Liver (tissue), 9 donors: ENCODE results near the gene ASCL5. TPM values are rescaled to one million over a fixed set of nuclear protein-coding genes. Genes with fewer than 3 reads are reported as not detected.

ENCODE experiments used
- DNase-seq: peaks from one replicate; pipeline ENCODE4 v3.0.0-alpha.2; 2017; ENCODE audit warnings: low spot score
- H3K27ac ChIP-seq, 2 donors: one replicate each; pipeline ENCODE4 v1.7.0; 2013; ENCODE audit warnings: inconsistent platforms in 2 of 2, low read length in 2 of 2, control low read depth in 1 of 2, low read depth in 1 of 2, mild to moderate bottlenecking in 1 of 2
- H3K27me3 ChIP-seq, 4 donors: one replicate each; pipeline versions ENCODE4 v1.6.1 to v1.7.0; 2013; ENCODE audit warnings: low read length in 3 of 4, inconsistent platforms in 1 of 4, mild to moderate bottlenecking in 1 of 4, moderate library complexity in 1 of 4; ENCODE audit not compliant: control insufficient read depth in 4 of 4, insufficient read depth in 4 of 4
- H3K36me3 ChIP-seq, 4 donors: one replicate each; pipeline versions ENCODE4 v1.6.1 to v1.7.0; 2013; ENCODE audit warnings: low read length in 3 of 4, mild to moderate bottlenecking in 3 of 4, low read depth in 1 of 4, moderate library complexity in 1 of 4; ENCODE audit not compliant: control insufficient read depth in 4 of 4, insufficient read depth in 3 of 4
- H3K4me1 ChIP-seq, 4 donors: one replicate each; pipeline versions ENCODE4 v1.6.1 to v1.7.0; 2013; ENCODE audit warnings: low read length in 3 of 4, mild to moderate bottlenecking in 3 of 4, moderate library complexity in 1 of 4; ENCODE audit not compliant: control insufficient read depth in 4 of 4, insufficient read depth in 4 of 4
- H3K4me3 ChIP-seq, 3 donors: one replicate each; pipeline versions ENCODE4 v1.6.1 to v1.7.0; 2013; ENCODE audit warnings: low read length in 3 of 3, control low read depth in 1 of 3, low read depth in 1 of 3, mild to moderate bottlenecking in 1 of 3
- H3K9ac ChIP-seq, 2 donors: one replicate each; pipeline ENCODE4 v1.7.0; 2013; ENCODE audit warnings: low read length in 2 of 2, mild to moderate bottlenecking in 2 of 2, moderate library complexity in 2 of 2, control low read depth in 1 of 2, low read depth in 1 of 2
- H3K9me3 ChIP-seq, 4 donors: one replicate each; pipeline versions ENCODE4 v1.6.1 to v1.7.0; 2013; ENCODE audit warnings: low read length in 3 of 4; ENCODE audit not compliant: control insufficient read depth in 4 of 4
- EGR1 ChIP-seq, 2 donors: IDR thresholded peaks; 2 replicates each; pipeline ENCODE4 v1.6.1; 2016 to 2018; ENCODE audit warnings: antibody characterized with exemption in 2 of 2, low read depth in 2 of 2
- FOXA1 ChIP-seq: IDR thresholded peaks from 2 replicates; pipeline ENCODE4 v1.6.1; 2016; ENCODE audit warnings: antibody characterized with exemption
- FOXA2 ChIP-seq: IDR thresholded peaks from 2 replicates; pipeline ENCODE4 v1.6.1; 2016; ENCODE audit warnings: antibody characterized with exemption
- GABPA ChIP-seq, 2 donors: IDR thresholded peaks in 1 of 2; conservative IDR thresholded peaks in 1 of 2; 2 replicates each; pipeline ENCODE4 v1.6.1; 2016; ENCODE audit warnings: antibody characterized with exemption in 2 of 2, mild to moderate bottlenecking in 1 of 2, moderate library complexity in 1 of 2
- HNF4A ChIP-seq, 2 donors: conservative IDR thresholded peaks; 2 replicates each; pipeline ENCODE4 v1.6.1; 2016; ENCODE audit warnings: antibody characterized with exemption in 2 of 2, mild to moderate bottlenecking in 2 of 2
- HNF4G ChIP-seq: IDR thresholded peaks from 2 replicates; pipeline ENCODE4 v1.6.1; 2016; ENCODE audit warnings: antibody characterized with exemption
- JUND ChIP-seq, 2 donors: IDR thresholded peaks; 2 replicates each; pipeline ENCODE4 v1.6.1; 2016; ENCODE audit warnings: antibody characterized with exemption in 2 of 2
- NR2F2 ChIP-seq: IDR thresholded peaks from 2 replicates; pipeline ENCODE4 v1.6.1; 2016; ENCODE audit warnings: antibody characterized with exemption
- RAD21 ChIP-seq, 2 donors: IDR thresholded peaks; 2 replicates each; pipeline ENCODE4 v1.6.1; 2016; ENCODE audit warnings: antibody characterized with exemption in 2 of 2, mild to moderate bottlenecking in 2 of 2
- RXRA ChIP-seq, 2 donors: IDR thresholded peaks; 2 replicates each; pipeline ENCODE4 v1.6.1; 2017 to 2018; ENCODE audit warnings: antibody characterized with exemption in 2 of 2, mild to moderate bottlenecking in 1 of 2
- SP1 ChIP-seq: IDR thresholded peaks from 2 replicates; pipeline ENCODE4 v1.6.1; 2018; ENCODE audit warnings: antibody characterized with exemption, mild to moderate bottlenecking
- TAF1 ChIP-seq: conservative IDR thresholded peaks from 2 replicates; pipeline ENCODE4 v1.6.1; 2016; ENCODE audit warnings: antibody characterized with exemption, mild to moderate bottlenecking
- YY1 ChIP-seq: IDR thresholded peaks from 2 replicates; pipeline ENCODE4 v1.6.1; 2016; ENCODE audit warnings: antibody characterized with exemption, mild to moderate bottlenecking
- WGBS: extraction: QIAGEN DNeasy Blood & Tissue Kit; methylation state at CpG from one replicate; pipeline ENCODE4 v1.1.7; 2013; 5-methylcytosine and 5-hydroxymethylcytosine counted together
- polyA plus RNA-seq, 2 donors: library from polyadenylated mRNA; stranded (reverse) in 1 of 2; unstranded in 1 of 2; fragments of 200-250 nt in 1 of 2; fragments of >200 nt in 1 of 2; fragmentation: Nextera tagmentation in 1 of 2; extraction: Ambion mirVana in 1 of 2; gene quantifications; one replicate each; pipeline versions ENCODE4 v1.2.1 to v1.2.3, GENCODE V29; 2013 to 2015
- total RNA-seq, 2 donors: library from RNA; depleted of rRNA; stranded (reverse); fragments of >200 nt; gene quantifications; one replicate each; pipeline ENCODE4 v1.2.3, GENCODE V29; 2014
- TF ChIP-seq, protein P1 (sequence below): IDR thresholded peaks from 2 replicates; pipeline ENCODE4 v1.6.1; 2016; ENCODE audit warnings: antibody characterized with exemption
- TF ChIP-seq, protein P2 (sequence below): IDR thresholded peaks from 2 replicates; pipeline ENCODE4 v1.6.1; 2016; ENCODE audit warnings: antibody characterized with exemption
- TF ChIP-seq, protein P3 (sequence below): IDR thresholded peaks from 2 replicates; pipeline ENCODE4 v1.6.1; 2016; ENCODE audit warnings: antibody characterized with exemption
- TF ChIP-seq, protein P4 (sequence below): IDR thresholded peaks from 2 replicates; pipeline ENCODE4 v1.6.1; 2016; ENCODE audit warnings: antibody characterized with exemption, mild to moderate bottlenecking
- TF ChIP-seq, protein P5 (sequence below): fragments of 150-350 bp; IDR thresholded peaks from 2 replicates; pipeline ENCODE4 v1.5.1; 2017; ENCODE audit warnings: improper control_type of control experiment, low read depth, low read length; ENCODE audit not compliant: missing input control
- donor health status: healthy.
- donor health status: healthy.
- donor health status: healthy.
- donor health status: healthy.
- donor health status: healthy.

ASCL5 gene
- total and polyA plus RNA-seq, 4 donors = not detected

DNA sequence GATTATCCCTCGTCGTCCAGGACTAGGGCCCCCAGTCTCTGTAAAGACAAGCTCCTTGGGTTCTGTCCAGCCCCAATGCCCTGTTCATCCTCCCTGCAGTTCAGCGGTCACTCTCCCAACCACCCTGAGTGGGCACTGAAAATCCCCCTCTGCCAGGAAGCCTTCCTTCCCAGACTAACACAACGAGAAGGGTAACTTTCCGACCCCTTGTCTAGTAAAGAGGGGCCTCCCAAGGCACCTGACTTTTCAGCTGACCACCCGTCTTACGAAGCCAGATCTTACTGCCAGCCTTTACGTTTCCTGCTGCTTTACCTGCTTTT lies 13.9 kb upstream of the ASCL5 start:
- DNase-seq = no peak
- peaks cover 2 to 65% (median 17%) of the 10 kb centered on the region in 4 donors for H3K36me3 ChIP-seq
- 97% methylated on average over 8 of the region's 8 CpGs for WGBS
- H3K27me3 ChIP-seq = no peaks in the 10 kb centered on the region
- no peak overlapping the region for H3K27ac ChIP-seq
- H3K9ac ChIP-seq = no peak overlapping the region
- TF ChIP-seq GABPA (IDR thresholded peaks at IDR 0.05 in 1 of 2, conservative IDR thresholded peaks at IDR 0.05 in 1 of 2) = no peak
- no peak for TF ChIP-seq NR2F2
- no peak for TF ChIP-seq RAD21 (IDR thresholded peaks at IDR 0.05)
- no peak for TF ChIP-seq FOXA2
- TF ChIP-seq, protein P1, sequence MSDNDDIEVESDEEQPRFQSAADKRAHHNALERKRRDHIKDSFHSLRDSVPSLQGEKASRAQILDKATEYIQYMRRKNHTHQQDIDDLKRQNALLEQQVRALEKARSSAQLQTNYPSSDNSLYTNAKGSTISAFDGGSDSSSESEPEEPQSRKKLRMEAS = no peak
- no peak for TF ChIP-seq JUND (IDR thresholded peaks at IDR 0.05)
- no peak for TF ChIP-seq SP1
- TF ChIP-seq, protein P2, sequence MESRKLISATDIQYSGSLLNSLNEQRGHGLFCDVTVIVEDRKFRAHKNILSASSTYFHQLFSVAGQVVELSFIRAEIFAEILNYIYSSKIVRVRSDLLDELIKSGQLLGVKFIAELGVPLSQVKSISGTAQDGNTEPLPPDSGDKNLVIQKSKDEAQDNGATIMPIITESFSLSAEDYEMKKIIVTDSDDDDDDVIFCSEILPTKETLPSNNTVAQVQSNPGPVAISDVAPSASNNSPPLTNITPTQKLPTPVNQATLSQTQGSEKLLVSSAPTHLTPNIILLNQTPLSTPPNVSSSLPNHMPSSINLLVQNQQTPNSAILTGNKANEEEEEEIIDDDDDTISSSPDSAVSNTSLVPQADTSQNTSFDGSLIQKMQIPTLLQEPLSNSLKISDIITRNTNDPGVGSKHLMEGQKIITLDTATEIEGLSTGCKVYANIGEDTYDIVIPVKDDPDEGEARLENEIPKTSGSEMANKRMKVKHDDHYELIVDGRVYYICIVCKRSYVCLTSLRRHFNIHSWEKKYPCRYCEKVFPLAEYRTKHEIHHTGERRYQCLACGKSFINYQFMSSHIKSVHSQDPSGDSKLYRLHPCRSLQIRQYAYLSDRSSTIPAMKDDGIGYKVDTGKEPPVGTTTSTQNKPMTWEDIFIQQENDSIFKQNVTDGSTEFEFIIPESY = no peak
- no peak for TF ChIP-seq HNF4G
- no peak for TF ChIP-seq HNF4A (conservative IDR thresholded peaks at IDR 0.05)
- TF ChIP-seq YY1 = no peak
- no peak for TF ChIP-seq RXRA (IDR thresholded peaks at IDR 0.05)
- TF ChIP-seq EGR1 (IDR thresholded peaks at IDR 0.05; ENCODE audit: low read depth in 2 of 2) = no peak
- TF ChIP-seq, protein P3, sequence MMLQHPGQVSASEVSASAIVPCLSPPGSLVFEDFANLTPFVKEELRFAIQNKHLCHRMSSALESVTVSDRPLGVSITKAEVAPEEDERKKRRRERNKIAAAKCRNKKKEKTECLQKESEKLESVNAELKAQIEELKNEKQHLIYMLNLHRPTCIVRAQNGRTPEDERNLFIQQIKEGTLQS = no peak
- no peak for TF ChIP-seq FOXA1
- TF ChIP-seq, protein P4, sequence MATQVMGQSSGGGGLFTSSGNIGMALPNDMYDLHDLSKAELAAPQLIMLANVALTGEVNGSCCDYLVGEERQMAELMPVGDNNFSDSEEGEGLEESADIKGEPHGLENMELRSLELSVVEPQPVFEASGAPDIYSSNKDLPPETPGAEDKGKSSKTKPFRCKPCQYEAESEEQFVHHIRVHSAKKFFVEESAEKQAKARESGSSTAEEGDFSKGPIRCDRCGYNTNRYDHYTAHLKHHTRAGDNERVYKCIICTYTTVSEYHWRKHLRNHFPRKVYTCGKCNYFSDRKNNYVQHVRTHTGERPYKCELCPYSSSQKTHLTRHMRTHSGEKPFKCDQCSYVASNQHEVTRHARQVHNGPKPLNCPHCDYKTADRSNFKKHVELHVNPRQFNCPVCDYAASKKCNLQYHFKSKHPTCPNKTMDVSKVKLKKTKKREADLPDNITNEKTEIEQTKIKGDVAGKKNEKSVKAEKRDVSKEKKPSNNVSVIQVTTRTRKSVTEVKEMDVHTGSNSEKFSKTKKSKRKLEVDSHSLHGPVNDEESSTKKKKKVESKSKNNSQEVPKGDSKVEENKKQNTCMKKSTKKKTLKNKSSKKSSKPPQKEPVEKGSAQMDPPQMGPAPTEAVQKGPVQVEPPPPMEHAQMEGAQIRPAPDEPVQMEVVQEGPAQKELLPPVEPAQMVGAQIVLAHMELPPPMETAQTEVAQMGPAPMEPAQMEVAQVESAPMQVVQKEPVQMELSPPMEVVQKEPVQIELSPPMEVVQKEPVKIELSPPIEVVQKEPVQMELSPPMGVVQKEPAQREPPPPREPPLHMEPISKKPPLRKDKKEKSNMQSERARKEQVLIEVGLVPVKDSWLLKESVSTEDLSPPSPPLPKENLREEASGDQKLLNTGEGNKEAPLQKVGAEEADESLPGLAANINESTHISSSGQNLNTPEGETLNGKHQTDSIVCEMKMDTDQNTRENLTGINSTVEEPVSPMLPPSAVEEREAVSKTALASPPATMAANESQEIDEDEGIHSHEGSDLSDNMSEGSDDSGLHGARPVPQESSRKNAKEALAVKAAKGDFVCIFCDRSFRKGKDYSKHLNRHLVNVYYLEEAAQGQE = no peak
- no peak for TF ChIP-seq TAF1
- H3K4me1 ChIP-seq = no peaks in the 10 kb centered on the region
- no peaks in the 10 kb centered on the region for H3K9me3 ChIP-seq
- H3K4me3 ChIP-seq = no peak overlapping the region

DNA sequence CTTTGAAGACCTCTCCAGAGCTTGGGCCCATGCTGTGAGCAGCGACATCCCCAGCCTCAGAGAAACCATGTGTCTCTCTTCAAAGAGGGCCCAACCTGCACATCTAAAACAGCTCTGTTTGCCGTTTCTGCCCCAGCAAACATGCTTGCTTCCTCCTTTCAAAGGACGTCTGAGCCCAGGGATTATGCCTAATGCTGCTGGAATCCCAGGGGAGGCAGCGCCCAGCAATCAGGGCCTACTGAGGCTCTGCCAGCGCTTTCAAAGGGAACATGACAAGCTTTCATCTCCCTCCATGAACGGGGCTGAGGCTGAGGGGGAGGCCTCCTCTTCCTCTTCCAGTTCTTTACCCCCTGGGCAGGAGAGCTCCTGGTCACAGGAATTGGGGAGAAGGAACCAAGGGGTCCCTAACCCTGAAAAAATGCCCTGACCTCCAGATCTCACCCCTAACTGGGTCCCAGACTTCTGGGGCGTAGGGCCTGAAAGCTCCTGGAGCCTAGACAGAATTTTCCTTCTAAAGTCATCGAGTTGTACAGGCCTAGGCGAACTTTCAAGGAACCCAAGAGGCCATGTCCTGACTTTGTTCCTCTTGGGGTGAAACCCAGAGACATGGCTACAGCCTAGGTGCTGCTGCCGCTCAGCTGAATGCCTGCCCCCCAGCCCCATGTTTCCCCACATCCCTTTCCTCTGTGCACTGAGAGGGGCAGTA lies 13.4 kb upstream of the ASCL5 start:
- peaks cover 2 to 65% (median 19%) of the 10 kb centered on the region in 4 donors for H3K36me3 ChIP-seq
- H3K4me3 ChIP-seq = no peak overlapping the region
- DNase-seq = no peak
- no peaks in the 10 kb centered on the region for H3K27me3 ChIP-seq
- H3K9ac ChIP-seq = no peak overlapping the region
- H3K9me3 ChIP-seq = no peaks in the 10 kb centered on the region
- H3K27ac ChIP-seq = no peak overlapping the region
- no peaks in the 10 kb centered on the region for H3K4me1 ChIP-seq
- 92% methylated on average over 10 of the region's 10 CpGs for WGBS
- TF ChIP-seq JUND (IDR thresholded peaks at IDR 0.05) (no peak), TAF1 (no peak), GABPA (IDR thresholded peaks at IDR 0.05 in 1 of 2, conservative IDR thresholded peaks at IDR 0.05 in 1 of 2) (no peak), SP1 (no peak)
- TF ChIP-seq, protein P2 = no peak
- TF ChIP-seq, protein P4 = no peak
- TF ChIP-seq, protein P5, sequence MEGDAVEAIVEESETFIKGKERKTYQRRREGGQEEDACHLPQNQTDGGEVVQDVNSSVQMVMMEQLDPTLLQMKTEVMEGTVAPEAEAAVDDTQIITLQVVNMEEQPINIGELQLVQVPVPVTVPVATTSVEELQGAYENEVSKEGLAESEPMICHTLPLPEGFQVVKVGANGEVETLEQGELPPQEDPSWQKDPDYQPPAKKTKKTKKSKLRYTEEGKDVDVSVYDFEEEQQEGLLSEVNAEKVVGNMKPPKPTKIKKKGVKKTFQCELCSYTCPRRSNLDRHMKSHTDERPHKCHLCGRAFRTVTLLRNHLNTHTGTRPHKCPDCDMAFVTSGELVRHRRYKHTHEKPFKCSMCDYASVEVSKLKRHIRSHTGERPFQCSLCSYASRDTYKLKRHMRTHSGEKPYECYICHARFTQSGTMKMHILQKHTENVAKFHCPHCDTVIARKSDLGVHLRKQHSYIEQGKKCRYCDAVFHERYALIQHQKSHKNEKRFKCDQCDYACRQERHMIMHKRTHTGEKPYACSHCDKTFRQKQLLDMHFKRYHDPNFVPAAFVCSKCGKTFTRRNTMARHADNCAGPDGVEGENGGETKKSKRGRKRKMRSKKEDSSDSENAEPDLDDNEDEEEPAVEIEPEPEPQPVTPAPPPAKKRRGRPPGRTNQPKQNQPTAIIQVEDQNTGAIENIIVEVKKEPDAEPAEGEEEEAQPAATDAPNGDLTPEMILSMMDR = no peak
- TF ChIP-seq, protein P1 = no peak
